ENCODE measurements around the gene GRIN2A. TPM values are rescaled to one million over a fixed set of nuclear protein-coding genes. Genes with fewer than 3 reads are reported as not detected.

GRIN2A gene
- total RNA-seq, 1 donor from 2014 or later, result 6.8 TPM

DNA sequence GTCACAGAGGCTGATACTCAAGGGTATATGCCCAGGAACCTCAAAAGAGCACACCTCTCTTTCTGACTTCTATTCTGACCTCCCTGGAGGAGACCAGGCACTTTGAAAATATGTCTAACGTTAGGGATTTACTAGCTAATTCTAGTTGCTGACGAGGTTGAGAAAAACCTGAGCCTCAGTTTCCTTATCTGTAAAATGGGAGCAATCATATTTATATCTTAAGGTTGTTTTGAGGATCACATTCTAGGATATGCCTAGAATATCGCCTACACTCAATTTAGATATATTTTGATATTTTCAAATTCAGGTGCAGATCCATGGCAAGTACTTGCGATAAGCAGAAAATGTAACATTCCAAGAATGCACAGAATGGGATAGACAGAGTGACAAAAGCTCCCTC is 425.8 kb downstream of the GRIN2A start:
- DNase-seq, result no peak
- Mint-ChIP-seq H3K36me3 (ENCODE audit: unreplicated experiment) (no peaks in the 10 kb centered on the region), H3K4me1 (ENCODE audit: low read depth, unreplicated experiment) (no peaks in the 10 kb centered on the region), H3K27ac (ENCODE audit: unreplicated experiment) (no peak overlapping the region), H3K4me3 (ENCODE audit: unreplicated experiment) (no peak overlapping the region), H3K9me3 (ENCODE audit: unreplicated experiment) (no peaks in the 10 kb centered on the region), H3K27me3 (ENCODE audit: unreplicated experiment) (no peaks in the 10 kb centered on the region)
- TF ChIP-seq, protein P1, sequence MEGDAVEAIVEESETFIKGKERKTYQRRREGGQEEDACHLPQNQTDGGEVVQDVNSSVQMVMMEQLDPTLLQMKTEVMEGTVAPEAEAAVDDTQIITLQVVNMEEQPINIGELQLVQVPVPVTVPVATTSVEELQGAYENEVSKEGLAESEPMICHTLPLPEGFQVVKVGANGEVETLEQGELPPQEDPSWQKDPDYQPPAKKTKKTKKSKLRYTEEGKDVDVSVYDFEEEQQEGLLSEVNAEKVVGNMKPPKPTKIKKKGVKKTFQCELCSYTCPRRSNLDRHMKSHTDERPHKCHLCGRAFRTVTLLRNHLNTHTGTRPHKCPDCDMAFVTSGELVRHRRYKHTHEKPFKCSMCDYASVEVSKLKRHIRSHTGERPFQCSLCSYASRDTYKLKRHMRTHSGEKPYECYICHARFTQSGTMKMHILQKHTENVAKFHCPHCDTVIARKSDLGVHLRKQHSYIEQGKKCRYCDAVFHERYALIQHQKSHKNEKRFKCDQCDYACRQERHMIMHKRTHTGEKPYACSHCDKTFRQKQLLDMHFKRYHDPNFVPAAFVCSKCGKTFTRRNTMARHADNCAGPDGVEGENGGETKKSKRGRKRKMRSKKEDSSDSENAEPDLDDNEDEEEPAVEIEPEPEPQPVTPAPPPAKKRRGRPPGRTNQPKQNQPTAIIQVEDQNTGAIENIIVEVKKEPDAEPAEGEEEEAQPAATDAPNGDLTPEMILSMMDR (IDR thresholded peaks at IDR 0.05; ENCODE audit: partially characterized antibody, unreplicated experiment), result no peak

DNA sequence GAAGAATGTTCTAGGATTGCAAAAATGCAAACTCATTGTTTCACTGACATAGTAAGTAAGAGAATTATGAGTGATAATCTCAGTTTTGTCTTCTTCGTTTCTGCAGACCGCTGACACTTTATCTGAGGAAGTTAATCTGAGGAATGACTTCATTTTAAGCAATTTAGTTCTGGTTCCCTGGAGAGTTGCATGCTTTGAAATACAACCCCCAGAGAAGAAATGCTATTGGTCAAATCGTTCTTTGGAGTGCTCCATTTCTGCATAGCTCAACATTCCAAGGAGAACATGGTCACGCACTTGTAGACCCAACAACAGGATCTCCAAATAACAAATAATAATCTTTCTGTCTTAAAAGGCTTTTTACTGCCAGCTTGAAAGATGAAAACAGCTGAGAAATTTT is 427.1 kb downstream of the GRIN2A start:
- Mint-ChIP-seq H3K4me1 (ENCODE audit: low read depth, unreplicated experiment) (no peaks in the 10 kb centered on the region), H3K27me3 (ENCODE audit: unreplicated experiment) (no peaks in the 10 kb centered on the region), H3K9me3 (ENCODE audit: unreplicated experiment) (no peaks in the 10 kb centered on the region), H3K27ac (ENCODE audit: unreplicated experiment) (no peak overlapping the region), H3K4me3 (ENCODE audit: unreplicated experiment) (no peak overlapping the region), H3K36me3 (ENCODE audit: unreplicated experiment) (no peaks in the 10 kb centered on the region)
- TF ChIP-seq, protein P1 (IDR thresholded peaks at IDR 0.05; ENCODE audit: partially characterized antibody, unreplicated experiment), result no peak
- no peak for DNase-seq

DNA sequence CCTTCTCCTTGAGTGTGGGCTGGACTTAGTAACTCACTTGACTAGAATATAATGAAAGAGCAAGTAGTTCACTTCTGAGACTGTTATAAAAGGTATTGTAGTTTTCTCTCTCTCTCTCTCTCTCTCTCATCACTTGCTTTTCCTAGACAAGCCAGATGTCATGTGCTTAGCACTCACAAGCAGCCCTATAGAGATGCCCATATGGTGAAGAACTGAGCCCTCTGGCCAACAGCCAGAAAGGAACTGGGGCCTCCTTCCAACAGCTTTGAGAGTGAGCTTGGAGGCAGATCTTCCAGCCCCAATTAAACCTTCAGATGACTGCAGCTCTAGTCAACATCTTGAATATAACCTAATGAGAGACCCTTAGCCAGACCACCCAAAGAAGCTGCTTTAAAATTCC is 440.5 kb downstream of the GRIN2A start:
- Mint-ChIP-seq H3K9me3 (ENCODE audit: unreplicated experiment) (peaks cover 1% of the 10 kb centered on the region), H3K36me3 (ENCODE audit: unreplicated experiment) (no peaks in the 10 kb centered on the region), H3K27me3 (ENCODE audit: unreplicated experiment) (no peaks in the 10 kb centered on the region), H3K4me3 (ENCODE audit: unreplicated experiment) (no peak overlapping the region), H3K27ac (ENCODE audit: unreplicated experiment) (no peak overlapping the region), H3K4me1 (ENCODE audit: low read depth, unreplicated experiment) (peaks cover 6% of the 10 kb centered on the region)
- TF ChIP-seq, protein P1 (IDR thresholded peaks at IDR 0.05; ENCODE audit: partially characterized antibody, unreplicated experiment), result no peak
- no peak for DNase-seq

DNA sequence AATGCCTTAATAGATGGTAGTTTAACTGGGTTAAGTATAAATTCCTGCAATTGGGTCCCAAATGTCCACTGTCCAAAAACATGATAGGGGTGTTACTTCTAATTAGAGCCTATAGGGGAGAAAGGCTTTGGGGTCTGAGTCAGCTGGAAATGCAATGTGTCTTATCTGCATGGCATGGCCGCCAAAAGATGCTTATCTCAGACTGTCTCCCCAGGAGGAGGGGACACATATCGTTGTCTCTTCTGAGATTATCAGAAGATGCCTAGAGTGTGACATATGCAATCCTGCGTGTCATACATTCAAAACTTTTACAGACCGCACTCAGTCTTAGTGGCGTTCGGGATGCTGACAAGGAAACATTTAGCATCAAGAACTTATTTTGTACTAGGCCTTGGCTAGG is 442.9 kb downstream of the GRIN2A start:
- TF ChIP-seq, protein P1 (IDR thresholded peaks at IDR 0.05; ENCODE audit: partially characterized antibody, unreplicated experiment), result no peak
- DNase-seq, result no peak
- H3K36me3 Mint-ChIP-seq (ENCODE audit: unreplicated experiment), result no peaks in the 10 kb centered on the region
- H3K9me3 Mint-ChIP-seq (ENCODE audit: unreplicated experiment), result peaks cover 1% of the 10 kb centered on the region
- H3K4me1 Mint-ChIP-seq (ENCODE audit: low read depth, unreplicated experiment), result peaks cover 6% of the 10 kb centered on the region
- H3K27ac Mint-ChIP-seq (ENCODE audit: unreplicated experiment), result no peak overlapping the region
- H3K27me3 Mint-ChIP-seq (ENCODE audit: unreplicated experiment), result no peaks in the 10 kb centered on the region
- H3K4me3 Mint-ChIP-seq (ENCODE audit: unreplicated experiment), result no peak overlapping the region

DNA sequence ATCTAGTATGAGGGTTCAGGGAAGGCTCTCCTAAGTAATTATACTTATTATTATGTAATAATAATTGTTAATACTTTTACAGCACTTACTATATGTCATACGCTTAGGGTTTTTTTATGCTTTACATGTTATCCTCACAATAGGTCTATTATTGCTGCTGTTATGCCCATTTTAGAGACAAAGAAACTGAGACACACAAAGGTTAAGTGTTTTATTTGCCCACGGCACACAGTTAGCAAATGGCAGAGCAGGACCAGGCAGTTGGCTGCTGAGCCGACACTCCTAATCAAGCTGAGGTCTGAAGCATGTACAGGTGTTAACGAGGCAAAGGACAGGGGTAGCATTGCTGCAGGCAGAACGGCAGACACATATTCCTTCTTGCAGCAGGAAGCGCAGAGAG is 443.5 kb downstream of the GRIN2A start:
- TF ChIP-seq, protein P1 (IDR thresholded peaks at IDR 0.05; ENCODE audit: partially characterized antibody, unreplicated experiment), result no peak
- Mint-ChIP-seq H3K4me3 (ENCODE audit: unreplicated experiment) (no peak overlapping the region), H3K4me1 (ENCODE audit: low read depth, unreplicated experiment) (peaks cover 6% of the 10 kb centered on the region), H3K9me3 (ENCODE audit: unreplicated experiment) (peaks cover 1% of the 10 kb centered on the region), H3K27me3 (ENCODE audit: unreplicated experiment) (no peaks in the 10 kb centered on the region), H3K27ac (ENCODE audit: unreplicated experiment) (no peak overlapping the region), H3K36me3 (ENCODE audit: unreplicated experiment) (no peaks in the 10 kb centered on the region)
- no peak for DNase-seq

Data from glutamatergic neuron (in vitro differentiated cells).